Heart right ventricle (tissue), 16 donors: ENCODE measurements around the gene AP4B1. TPM values are rescaled to one million over a fixed set of nuclear protein-coding genes. Genes with fewer than 3 reads are reported as not detected.

Source experiments
- ATAC-seq, 8 donors: fragments of 200-7000 bp; cut with Tn5 transposase; one replicate each; pipeline ENCODE4 v1.9.1; 2020; ENCODE audit warnings: mild to moderate bottlenecking in 8 of 8, moderate library complexity in 8 of 8, moderate number of reproducible peaks in 1 of 8
- DNase-seq, 2 donors: peaks; one replicate each; pipeline ENCODE4 v3.0.0-alpha.2; 2020
- H3K27ac ChIP-seq, 10 donors: fragments of 200-600 bp; sonication (generic) in 2 of 10; one replicate each; pipeline versions ENCODE4 v1.5.0 to v1.8.0; 2020 to 2022; ENCODE audit warnings: mild to moderate bottlenecking in 3 of 10
- H3K27me3 ChIP-seq, 7 donors: fragments of 200-600 bp; one replicate each; pipeline ENCODE4 v1.8.0; 2021 to 2022; ENCODE audit warnings: mild to moderate bottlenecking in 2 of 7
- H3K36me3 ChIP-seq, 9 donors: fragments of 200-600 bp; sonication (generic) in 1 of 9; one replicate each; pipeline versions ENCODE4 v1.5.0 to v1.8.0; 2020 to 2022; ENCODE audit warnings: mild to moderate bottlenecking in 2 of 9
- H3K4me1 ChIP-seq, 9 donors: fragments of 200-600 bp; sonication (generic) in 1 of 9; one replicate each; pipeline versions ENCODE4 v1.5.0 to v1.8.0; 2020 to 2022; ENCODE audit warnings: mild to moderate bottlenecking in 4 of 9
- H3K4me3 ChIP-seq, 10 donors: fragments of 200-600 bp; sonication (generic) in 2 of 10; one replicate each; pipeline versions ENCODE4 v1.5.0 to v1.8.0; 2020 to 2022; ENCODE audit warnings: mild to moderate bottlenecking in 7 of 10, moderate library complexity in 2 of 10
- H3K9me3 ChIP-seq, 11 donors: fragments of 200-600 bp in 10 of 11; sonication (generic) in 2 of 11; one replicate each; pipeline versions ENCODE4 v1.5.0 to v1.8.0; 2013 to 2022; ENCODE audit warnings: mild to moderate bottlenecking in 2 of 11, control low read depth in 1 of 11, moderate library complexity in 1 of 11
- WGBS, 2 donors: extraction: QIAGEN DNeasy Blood & Tissue Kit; methylation state at CpG; one replicate each; pipeline ENCODE4 v1.1.7; 2013; ENCODE audit warnings: inconsistent platforms in 1 of 2; 5-methylcytosine and 5-hydroxymethylcytosine counted together
- intact Hi-C, 10 donors: fragments of 100-400 bp; cut with DNase I; formaldehyde crosslinking; loops; one replicate each; pipeline versions ENCODE4 v1.11.1 to v1.14.2; 2022
- polyA plus RNA-seq, 2 donors: library from polyadenylated mRNA; stranded (reverse); fragments of 200-250 nt; gene quantifications; one replicate each; pipeline ENCODE4 v1.2.3, GENCODE V29; 2013
- total RNA-seq, 10 donors: library from RNA; stranded (reverse); fragmentation: NEBNext Ultra II Directional in 3 of 10; extraction: Animal tissue kit (Norgen Biotek cat#: 25700) in 3 of 10; gene quantifications; one replicate each; pipeline versions ENCODE4 v1.2.1 to v1.2.4, GENCODE V29; 2021 to 2023
- TF ChIP-seq, protein P1 (sequence below), 9 donors: fragments of 200-600 bp; sonication (generic) in 2 of 9; IDR thresholded peaks; one replicate each; pipeline versions ENCODE4 v1.5.0 to v1.8.0; 2021 to 2022; ENCODE audit warnings: antibody characterized with exemption in 9 of 9, mild to moderate bottlenecking in 5 of 9, moderate library complexity in 1 of 9
- donor health status: Arrhythmogenic right ventricular cardiomyopathy.
- donor health status: ischemic (EF 13 %, LVEDD 7.1; RV severe dilation, severe dysfunction).
- donor health status: healthy with polysubstance abuse.
- donor health status: DM: no; HTN: yes; CAD: no.
- donor health status: DM: no; HTN: no; CAD: no.
- donor health status: ischemic (EF 25% LVEDD 6.9; RV normal size, moderate dysfunction).
- donor health status: ischemic (EF 25% LVEDD 5.7; RV mildly dilated, moderate dysfunction).
- donor health status: healthy.
- donor health status: DM: yes; HTN: yes; CAD: no.
- donor health status: Ischemic cardiomyopathy.
- donor health status: ischemic (EF 35%, LVEDD 5.7; RV mildly dilated, moderate dysfunction).
- donor health status: nonischemic (EF 11% LVEDD 7.7; RV severe dilation, severe dysfunction).
- donor health status: DM: yes; HTN: yes; CAD: no.
- donor health status: PGD.
- donor health status: ischemic (EF 29% LVEDD 5.4; RV normal size, mild dysfunction).
- donor health status: nonischemic (EF 23%, LVEDD 6.1; RV moderate dilation, normal function).

AP4B1 gene
- total and polyA plus RNA-seq, 12 donors, result 7.5 to 15.4 (median 11.5) TPM

- 66 to 77% methylated on average over 3 of the region's 3 CpGs for WGBS, 2 donors
- H3K9me3 ChIP-seq, result peaks cover 0 to 10% (median 0%) of the 10 kb centered on the region in 11 donors
- H3K27me3 ChIP-seq, result no peaks in the 10 kb centered on the region
- no peak overlapping the region for H3K4me3 ChIP-seq
- H3K27ac ChIP-seq, result no peak overlapping the region
- peaks cover 0 to 28% (median 0%) of the 10 kb centered on the region in 9 donors for H3K36me3 ChIP-seq
- DNase-seq, result no peak
- intact Hi-C loops, result no loop called here
- ATAC-seq, result no peak
- TF ChIP-seq, protein P1, sequence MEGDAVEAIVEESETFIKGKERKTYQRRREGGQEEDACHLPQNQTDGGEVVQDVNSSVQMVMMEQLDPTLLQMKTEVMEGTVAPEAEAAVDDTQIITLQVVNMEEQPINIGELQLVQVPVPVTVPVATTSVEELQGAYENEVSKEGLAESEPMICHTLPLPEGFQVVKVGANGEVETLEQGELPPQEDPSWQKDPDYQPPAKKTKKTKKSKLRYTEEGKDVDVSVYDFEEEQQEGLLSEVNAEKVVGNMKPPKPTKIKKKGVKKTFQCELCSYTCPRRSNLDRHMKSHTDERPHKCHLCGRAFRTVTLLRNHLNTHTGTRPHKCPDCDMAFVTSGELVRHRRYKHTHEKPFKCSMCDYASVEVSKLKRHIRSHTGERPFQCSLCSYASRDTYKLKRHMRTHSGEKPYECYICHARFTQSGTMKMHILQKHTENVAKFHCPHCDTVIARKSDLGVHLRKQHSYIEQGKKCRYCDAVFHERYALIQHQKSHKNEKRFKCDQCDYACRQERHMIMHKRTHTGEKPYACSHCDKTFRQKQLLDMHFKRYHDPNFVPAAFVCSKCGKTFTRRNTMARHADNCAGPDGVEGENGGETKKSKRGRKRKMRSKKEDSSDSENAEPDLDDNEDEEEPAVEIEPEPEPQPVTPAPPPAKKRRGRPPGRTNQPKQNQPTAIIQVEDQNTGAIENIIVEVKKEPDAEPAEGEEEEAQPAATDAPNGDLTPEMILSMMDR (IDR thresholded peaks at IDR 0.05), result no peak
- peaks cover 0 to 4% (median 0%) of the 10 kb centered on the region in 9 donors for H3K4me1 ChIP-seq
Measured at GRCh38 chr1:113850127-113850796, 54.3 kb downstream of the AP4B1 start.

DNA sequence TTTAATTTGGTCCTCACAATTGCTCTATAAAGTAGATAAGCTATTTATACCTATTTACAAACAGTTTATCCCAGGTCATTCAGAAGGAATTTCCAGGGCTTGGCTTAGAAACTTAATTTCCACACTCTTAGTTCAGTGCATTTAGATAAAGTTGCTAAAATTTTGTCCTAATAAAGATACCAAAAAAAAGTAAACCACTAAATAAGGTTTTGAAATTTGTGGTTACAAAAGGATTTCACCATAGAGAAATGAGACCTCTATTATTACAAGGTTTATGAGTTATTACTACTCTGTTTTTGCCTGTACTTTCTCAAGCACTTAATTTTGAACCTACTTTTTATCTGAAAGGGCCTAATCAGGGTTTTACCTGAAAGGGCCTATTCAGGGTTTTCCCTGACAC is 55.5 kb downstream of the AP4B1 start:
- Histone ChIP-seq H3K36me3 (peaks cover 0 to 36% (median 0%) of the 10 kb centered on the region in 9 donors), H3K4me1 (peaks cover 0 to 4% (median 0%) of the 10 kb centered on the region in 9 donors), H3K9me3 (peaks cover 0 to 10% (median 0%) of the 10 kb centered on the region in 11 donors), H3K27me3 (no peaks in the 10 kb centered on the region), H3K27ac (no peak overlapping the region), H3K4me3 (no peak overlapping the region)
- no peak for ATAC-seq
- DNase-seq, result no peak
- TF ChIP-seq, protein P1 (IDR thresholded peaks at IDR 0.05), result no peak
- intact Hi-C loops, result loop anchor here in 1 of 10 donors (10.0 kb wide), 1 partner anchor 356 kb away; no protein-coding TSS in a partner anchor

DNA sequence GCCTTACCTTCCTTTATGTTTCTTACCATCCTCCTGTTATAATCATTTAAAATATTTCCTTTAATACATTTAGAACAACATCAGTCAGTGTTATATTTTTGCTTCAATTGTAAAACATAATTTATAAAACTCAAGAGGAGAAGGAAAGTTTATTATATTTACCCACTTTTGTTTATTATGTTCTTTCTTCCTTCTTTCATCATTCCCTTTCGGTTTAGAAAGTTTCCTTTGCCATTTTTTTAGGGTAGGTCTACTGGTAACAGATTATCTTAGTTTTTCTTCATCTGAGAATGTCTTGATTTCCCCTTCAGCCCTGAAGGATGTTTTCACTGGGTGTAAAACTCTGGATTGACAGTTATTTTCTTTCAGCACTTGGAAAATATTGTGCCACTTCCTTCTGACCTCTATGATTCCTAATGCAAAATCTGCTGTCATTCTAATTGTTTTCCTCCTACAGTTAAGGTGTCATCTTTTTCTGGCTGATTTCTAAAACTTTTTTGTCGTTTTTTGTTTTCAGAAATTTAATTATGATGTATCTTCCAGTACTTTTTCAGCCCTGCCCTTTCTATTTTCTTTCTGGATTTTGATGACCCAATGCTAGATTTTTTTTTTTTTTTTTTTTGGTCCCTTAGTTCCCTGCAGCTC is 58.1 kb downstream of the AP4B1 start:
- WGBS, 2 donors, result 65 to 71% methylated on average over 2 of the region's 2 CpGs
- intact Hi-C loops, result loop anchor here in 1 of 10 donors (10.0 kb wide), 1 partner anchor 358 kb away; no protein-coding TSS in a partner anchor
- H3K9me3 ChIP-seq, result peaks cover 0 to 10% (median 0%) of the 10 kb centered on the region in 11 donors

More for the DNA sequence above, 58.1 kb downstream of the AP4B1 start:
- no peak overlapping the region for H3K27ac ChIP-seq
- ATAC-seq (no peak), DNase-seq (no peak)
- peaks cover 0 to 4% (median 0%) of the 10 kb centered on the region in 9 donors for H3K4me1 ChIP-seq
- TF ChIP-seq, protein P1 (IDR thresholded peaks at IDR 0.05), result no peak
- peaks cover 0 to 45% (median 0%) of the 10 kb centered on the region in 9 donors for H3K36me3 ChIP-seq
- no peak overlapping the region for H3K4me3 ChIP-seq
- no peaks in the 10 kb centered on the region for H3K27me3 ChIP-seq

Other genes starting within 250 kb of the AP4B1 start
- 10 to 100 TPM in 5 of 10 donors, 1 to 10 TPM in 5; 7.7 to 14.8 (median 10.0) TPM for gene PHTF1, start 145.3 kb downstream of the AP4B1 start, total RNA-seq
- 1 to 10 TPM; 4.9 to 8.3 TPM for gene PHTF1, start 145.3 kb downstream of the AP4B1 start, polyA plus RNA-seq
- gene RSBN1, start 92.3 kb downstream of the AP4B1 start, total RNA-seq, result 10 to 100 TPM in 8 of 10 donors, 1 to 10 TPM in 2; 7.5 to 13.9 (median 11.8) TPM
- 1 to 10 TPM; 2.1 to 5.0 TPM for gene RSBN1, start 92.3 kb downstream of the AP4B1 start, polyA plus RNA-seq
- 1 to 10 TPM in 1 of 10 donors, under 1 TPM in 9; 0.13 to 3.3 (median 0.56) TPM for gene PTPN22, start 33.1 kb downstream of the AP4B1 start, total RNA-seq
- gene PTPN22, start 33.1 kb downstream of the AP4B1 start, polyA plus RNA-seq, result under 1 TPM; 0.20 to 0.44 TPM
- under 1 TPM in 7 of 10 donors, not detected in 3; 0.05 to 0.28 (median 0.09) TPM for gene BCL2L15, start 17.2 kb downstream of the AP4B1 start, total RNA-seq
- gene BCL2L15, start 17.2 kb downstream of the AP4B1 start, polyA plus RNA-seq, result under 1 TPM; 0.07 to 0.15 TPM
- 1 to 10 TPM in 9 of 10 donors, under 1 TPM in 1; 0.78 to 4.2 (median 2.1) TPM for gene DCLRE1B, start 527 bp upstream of the AP4B1 start, total RNA-seq
- gene DCLRE1B, start 527 bp upstream of the AP4B1 start, polyA plus RNA-seq, result 1 to 10 TPM in 1 of 2 donors, under 1 TPM in 1; 0.59 to 1.8 TPM
- gene HIPK1, start 24.5 kb upstream of the AP4B1 start, total RNA-seq, result 10 to 100 TPM; 42.6 to 91.0 (median 62.2) TPM
- 10 to 100 TPM in 1 of 2 donors, 1 to 10 TPM in 1; 7.8 to 10.7 TPM for gene HIPK1, start 24.5 kb upstream of the AP4B1 start, polyA plus RNA-seq
- gene OLFML3, start 74.7 kb upstream of the AP4B1 start, total RNA-seq, result 10 to 100 TPM in 7 of 10 donors, 1 to 10 TPM in 3; 6.1 to 19.7 (median 11.0) TPM
- gene OLFML3, start 74.7 kb upstream of the AP4B1 start, polyA plus RNA-seq, result 10 to 100 TPM; 10.3 to 11.4 TPM
- under 1 TPM in 1 of 10 donors, not detected in 9; 0.21 TPM for gene SYT6, start 249.1 kb upstream of the AP4B1 start, total RNA-seq
- not detected for gene SYT6, start 249.1 kb upstream of the AP4B1 start, polyA plus RNA-seq